Upper lobe of left lung (tissue), 6 donors: ENCODE data around the gene SNTB2. TPM values are rescaled to one million over a fixed set of nuclear protein-coding genes. Genes with fewer than 3 reads are reported as not detected.

Source experiments
- ATAC-seq, 2 donors: fragments of 200-7000 bp; cut with Tn5 transposase; one replicate each; pipeline ENCODE4 v1.9.1; 2022; ENCODE audit warnings: mild to moderate bottlenecking in 2 of 2, moderate library complexity in 2 of 2; ENCODE audit not compliant: low FRiP score in 2 of 2
- DNase-seq, 2 donors: peaks; one replicate each; pipeline ENCODE4 v3.0.0-alpha.2; 2019 to 2020
- H3K27ac ChIP-seq, 4 donors: fragments of 200-600 bp; sonication (generic); one replicate each; pipeline ENCODE4 v1.5.1; 2016 to 2019
- H3K27me3 ChIP-seq, 4 donors: fragments of 200-600 bp; sonication (generic); one replicate each; pipeline ENCODE4 v1.5.1; 2017 to 2019
- H3K36me3 ChIP-seq, 4 donors: fragments of 200-600 bp; sonication (generic); one replicate each; pipeline ENCODE4 v1.5.1; 2016 to 2019
- H3K4me1 ChIP-seq, 4 donors: fragments of 200-600 bp; sonication (generic); one replicate each; pipeline ENCODE4 v1.5.1; 2018 to 2019
- H3K4me3 ChIP-seq, 4 donors: fragments of 200-600 bp; sonication (generic); one replicate each; pipeline ENCODE4 v1.5.1; 2017 to 2019; ENCODE audit warnings: mild to moderate bottlenecking in 2 of 4, moderate library complexity in 1 of 4
- H3K9me3 ChIP-seq, 4 donors: fragments of 200-600 bp; sonication (generic); one replicate each; pipeline ENCODE4 v1.5.1; 2018 to 2019
- EP300 ChIP-seq, 4 donors: sonication (generic); formaldehyde crosslinking; IDR thresholded peaks; one replicate each; pipeline ENCODE4 v1.5.1; 2017; ENCODE audit warnings: antibody characterized with exemption in 4 of 4, control low read depth in 2 of 4
- POLR2A ChIP-seq, 4 donors: fragments of 450-650 bp; IDR thresholded peaks; one replicate each; pipeline ENCODE4 v1.5.1; 2016 to 2017; ENCODE audit warnings: antibody characterized with exemption in 4 of 4, mild to moderate bottlenecking in 2 of 4
- POLR2AphosphoS5 ChIP-seq, 2 donors: sonication (generic); formaldehyde crosslinking; IDR thresholded peaks; one replicate each; pipeline ENCODE4 v1.5.1; 2017; ENCODE audit warnings: antibody characterized with exemption in 2 of 2
- WGBS, 2 donors: methylation state at CpG; one replicate each; pipeline ENCODE4 v1.1.5; 2017 to 2018; 5-methylcytosine and 5-hydroxymethylcytosine counted together
- total RNA-seq, 6 donors: library from RNA; depleted of rRNA in 4 of 6; stranded (reverse); fragments of >200 nt in 4 of 6; gene quantifications; one replicate each; pipeline versions ENCODE4 v1.1.0 to v1.2.1, GENCODE V29; 2016 to 2021
- TF ChIP-seq, protein P1 (sequence below), 6 experiments: fragments of 450-650 bp in 4 of 6; fragments of 200-600 bp in 2 of 6; sonication (generic) in 2 of 6; IDR thresholded peaks; one replicate each; pipeline ENCODE4 v1.5.1; 2016 to 2019; ENCODE audit warnings: antibody characterized with exemption in 6 of 6
- donor health status: DM: no; HTN: no; CAD: no; lungs with moderate emphysema.
- donor health status: DM: no; HTN: yes; CAD: no; lungs with severe emphysema.

SNTB2 gene
- total RNA-seq, 6 donors from 2014 or later, result 24.1 to 41.2 (median 30.5) TPM

DNA sequence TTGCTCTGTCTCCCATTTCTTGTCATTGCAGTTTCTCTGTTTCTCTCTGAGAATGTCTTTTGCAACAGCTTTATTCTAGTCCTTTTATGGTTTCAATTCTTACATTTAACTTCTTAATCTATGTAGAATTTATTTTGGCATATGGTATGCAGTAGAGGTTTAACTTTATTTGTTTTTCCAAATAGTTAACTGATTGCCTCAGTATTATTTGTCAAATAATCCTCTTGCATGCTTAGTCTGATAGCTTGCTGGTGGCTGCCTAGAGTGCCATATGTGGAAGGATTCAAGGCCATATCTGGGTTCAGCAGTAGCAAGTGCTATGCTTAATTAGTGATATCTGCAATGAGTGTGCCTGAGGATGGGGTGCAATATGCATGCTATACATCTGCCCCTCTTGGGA lies 6.9 kb downstream of the SNTB2 start:
- Histone ChIP-seq H3K36me3 (no peaks in the 10 kb centered on the region), H3K9me3 (no peaks in the 10 kb centered on the region), H3K27ac (no peak overlapping the region), H3K4me3 (no peak overlapping the region), H3K27me3 (no peaks in the 10 kb centered on the region), H3K4me1 (peaks cover 27 to 49% (median 40%) of the 10 kb centered on the region in 4 donors)
- DNase-seq, result no peak
- no peak for ATAC-seq
- TF ChIP-seq POLR2A (IDR thresholded peaks at IDR 0.05) (no peak), POLR2AphosphoS5 (IDR thresholded peaks at IDR 0.05) (no peak), EP300 (IDR thresholded peaks at IDR 0.05) (no peak)
- TF ChIP-seq, protein P1, sequence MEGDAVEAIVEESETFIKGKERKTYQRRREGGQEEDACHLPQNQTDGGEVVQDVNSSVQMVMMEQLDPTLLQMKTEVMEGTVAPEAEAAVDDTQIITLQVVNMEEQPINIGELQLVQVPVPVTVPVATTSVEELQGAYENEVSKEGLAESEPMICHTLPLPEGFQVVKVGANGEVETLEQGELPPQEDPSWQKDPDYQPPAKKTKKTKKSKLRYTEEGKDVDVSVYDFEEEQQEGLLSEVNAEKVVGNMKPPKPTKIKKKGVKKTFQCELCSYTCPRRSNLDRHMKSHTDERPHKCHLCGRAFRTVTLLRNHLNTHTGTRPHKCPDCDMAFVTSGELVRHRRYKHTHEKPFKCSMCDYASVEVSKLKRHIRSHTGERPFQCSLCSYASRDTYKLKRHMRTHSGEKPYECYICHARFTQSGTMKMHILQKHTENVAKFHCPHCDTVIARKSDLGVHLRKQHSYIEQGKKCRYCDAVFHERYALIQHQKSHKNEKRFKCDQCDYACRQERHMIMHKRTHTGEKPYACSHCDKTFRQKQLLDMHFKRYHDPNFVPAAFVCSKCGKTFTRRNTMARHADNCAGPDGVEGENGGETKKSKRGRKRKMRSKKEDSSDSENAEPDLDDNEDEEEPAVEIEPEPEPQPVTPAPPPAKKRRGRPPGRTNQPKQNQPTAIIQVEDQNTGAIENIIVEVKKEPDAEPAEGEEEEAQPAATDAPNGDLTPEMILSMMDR (IDR thresholded peaks at IDR 0.05), result no peak

DNA sequence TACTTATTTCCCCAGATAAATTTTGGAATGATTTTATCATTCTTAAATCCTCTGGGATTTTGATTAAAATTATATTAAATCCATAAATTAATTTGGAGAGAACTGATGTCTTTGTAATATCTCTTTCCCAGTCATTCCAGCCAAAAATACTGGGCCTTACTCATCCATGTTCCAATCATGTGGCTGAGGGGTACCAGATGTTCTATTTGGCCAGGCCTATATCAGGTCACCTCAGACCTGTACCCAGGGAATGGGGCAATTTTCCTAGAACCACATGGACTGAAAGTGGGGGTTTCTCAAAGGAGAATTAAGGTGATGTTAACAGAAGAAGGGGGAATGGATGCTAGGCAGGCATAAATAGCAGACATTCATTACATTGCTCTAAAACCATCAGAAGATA lies 7.5 kb downstream of the SNTB2 start:
- no peaks in the 10 kb centered on the region for H3K9me3 ChIP-seq
- DNase-seq, result no peak
- peak in 1 of 2 donors; percentile 40 for ATAC-seq
- H3K27ac ChIP-seq, result no peak overlapping the region
- H3K4me3 ChIP-seq, result no peak overlapping the region
- H3K27me3 ChIP-seq, result no peaks in the 10 kb centered on the region
- H3K4me1 ChIP-seq, result peaks cover 21 to 43% (median 38%) of the 10 kb centered on the region in 4 donors
- H3K36me3 ChIP-seq, result no peaks in the 10 kb centered on the region
- TF ChIP-seq EP300 (IDR thresholded peaks at IDR 0.05) (no peak), POLR2AphosphoS5 (IDR thresholded peaks at IDR 0.05) (no peak), POLR2A (IDR thresholded peaks at IDR 0.05) (no peak)
- TF ChIP-seq, protein P1 (IDR thresholded peaks at IDR 0.05), result no peak

DNA sequence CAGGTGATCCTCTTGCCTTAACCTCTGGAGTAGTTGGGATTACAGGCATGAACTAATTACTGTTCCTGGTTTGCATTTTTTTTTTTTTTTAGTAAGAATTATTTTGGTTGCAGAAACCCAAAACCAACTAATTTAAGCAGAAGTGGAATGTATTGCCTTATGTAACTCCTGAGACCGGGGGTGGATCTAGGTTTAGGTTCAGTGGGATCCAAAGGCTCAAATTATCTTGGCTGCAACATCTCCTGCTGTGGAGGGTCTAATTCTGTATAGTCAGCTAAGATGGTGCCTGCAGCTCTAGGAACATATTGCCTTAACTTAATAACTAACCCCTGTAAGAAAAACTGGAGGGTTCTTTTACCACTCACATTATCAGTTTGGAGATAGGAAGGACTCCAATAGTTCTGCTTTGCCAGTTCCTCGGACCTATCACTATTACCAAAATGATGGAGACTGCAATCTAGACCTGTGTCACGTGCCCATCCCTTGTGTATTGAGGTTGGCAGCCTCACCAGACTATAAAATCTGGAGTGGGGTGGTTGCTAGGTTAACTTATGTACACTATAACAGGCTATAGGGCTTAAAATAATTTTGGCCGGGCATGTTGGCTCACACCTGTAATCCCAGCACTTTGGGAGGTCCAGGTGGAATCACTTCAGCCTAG lies 8.5 kb downstream of the SNTB2 start:
- Histone ChIP-seq H3K36me3 (no peaks in the 10 kb centered on the region), H3K27ac (no peak overlapping the region), H3K9me3 (no peaks in the 10 kb centered on the region), H3K4me1 (peaks cover 10 to 39% (median 33%) of the 10 kb centered on the region in 4 donors), H3K4me3 (no peak overlapping the region), H3K27me3 (no peaks in the 10 kb centered on the region)
- ATAC-seq, result no peak
- no peak for TF ChIP-seq POLR2AphosphoS5 (IDR thresholded peaks at IDR 0.05)
- TF ChIP-seq EP300 (IDR thresholded peaks at IDR 0.05), result no peak
- TF ChIP-seq, protein P1 (IDR thresholded peaks at IDR 0.05), result no peak
- TF ChIP-seq POLR2A (IDR thresholded peaks at IDR 0.05), result no peak
- 63 to 81% methylated on average over 4 of the region's 4 CpGs for WGBS, 2 donors
- DNase-seq, result no peak

DNA sequence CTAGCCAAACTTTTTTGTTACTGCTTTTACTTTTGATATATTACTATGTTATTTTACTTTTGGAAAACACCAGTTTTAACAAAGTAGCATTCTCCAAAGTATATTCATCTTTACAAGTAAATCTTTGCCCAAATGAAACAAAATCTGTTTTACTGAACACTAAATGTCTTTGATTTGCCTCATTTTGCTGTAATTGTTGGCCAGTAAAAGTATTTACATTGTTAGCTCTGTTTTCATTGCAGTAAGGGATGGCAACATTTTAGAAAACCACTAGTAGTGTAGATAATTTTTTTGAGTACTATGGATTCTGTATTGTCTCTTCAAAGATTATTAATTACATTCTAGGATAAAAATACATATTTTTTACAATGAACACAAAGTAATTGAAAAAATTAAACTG lies 10.6 kb downstream of the SNTB2 start:
- Histone ChIP-seq H3K36me3 (no peaks in the 10 kb centered on the region), H3K4me1 (peaks cover 4 to 40% (median 28%) of the 10 kb centered on the region in 4 donors), H3K27me3 (no peaks in the 10 kb centered on the region), H3K9me3 (no peaks in the 10 kb centered on the region), H3K27ac (no peak overlapping the region), H3K4me3 (no peak overlapping the region)
- no peak for ATAC-seq
- TF ChIP-seq EP300 (IDR thresholded peaks at IDR 0.05) (no peak), POLR2A (IDR thresholded peaks at IDR 0.05) (no peak), POLR2AphosphoS5 (IDR thresholded peaks at IDR 0.05) (no peak)
- TF ChIP-seq, protein P1 (IDR thresholded peaks at IDR 0.05), result no peak
- no peak for DNase-seq

DNA sequence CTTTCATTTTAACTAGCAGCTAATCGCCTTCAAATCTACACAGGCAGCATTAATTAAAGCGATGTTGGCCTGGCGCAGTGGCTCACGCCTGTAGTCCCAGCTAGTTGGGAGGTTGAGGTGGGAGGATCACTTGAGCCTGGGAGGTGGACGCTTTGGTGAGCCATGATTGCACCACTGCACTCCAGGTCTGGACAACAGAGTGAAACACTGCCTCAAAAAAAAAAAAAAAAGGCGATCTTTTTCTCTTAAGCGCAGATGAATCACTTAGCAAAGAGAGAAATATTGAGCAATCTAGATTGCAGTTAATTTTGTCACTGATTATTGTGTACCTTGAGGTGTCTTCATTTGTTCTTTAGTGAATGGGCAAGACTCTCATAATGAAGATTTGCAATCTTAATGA lies 12.4 kb downstream of the SNTB2 start:
- no peak overlapping the region for H3K27ac ChIP-seq
- H3K36me3 ChIP-seq, result no peaks in the 10 kb centered on the region
- WGBS, 2 donors, result 66 to 86% methylated on average over 7 of the region's 7 CpGs
- H3K4me1 ChIP-seq, result peaks cover 7 to 36% (median 27%) of the 10 kb centered on the region in 4 donors
- no peaks in the 10 kb centered on the region for H3K9me3 ChIP-seq
- DNase-seq (peak in 1 of 2 donors; percentile 71), ATAC-seq (peak in 1 of 2 donors; percentile 82)
- H3K27me3 ChIP-seq, result no peaks in the 10 kb centered on the region
- H3K4me3 ChIP-seq, result no peak overlapping the region
- TF ChIP-seq, protein P1 (IDR thresholded peaks at IDR 0.05), result no peak
- TF ChIP-seq POLR2AphosphoS5 (IDR thresholded peaks at IDR 0.05) (no peak), EP300 (IDR thresholded peaks at IDR 0.05) (no peak)
